HG02623 (cell line): ENCODE results near the gene POLN.
"Not testable (repeated sequence)": the region's sequence is repeated elsewhere in the genome, so short reads cannot be mapped to it uniquely, and the experiment has no call there.

Experiments
- ATAC-seq: cut with Tn5 transposase; IDR thresholded peaks from one replicate; pipeline ENCODE4 v1.9.1; 2021; ENCODE audit warnings: moderate library complexity; ENCODE audit not compliant: unreplicated experiment

POLN gene

DNA sequence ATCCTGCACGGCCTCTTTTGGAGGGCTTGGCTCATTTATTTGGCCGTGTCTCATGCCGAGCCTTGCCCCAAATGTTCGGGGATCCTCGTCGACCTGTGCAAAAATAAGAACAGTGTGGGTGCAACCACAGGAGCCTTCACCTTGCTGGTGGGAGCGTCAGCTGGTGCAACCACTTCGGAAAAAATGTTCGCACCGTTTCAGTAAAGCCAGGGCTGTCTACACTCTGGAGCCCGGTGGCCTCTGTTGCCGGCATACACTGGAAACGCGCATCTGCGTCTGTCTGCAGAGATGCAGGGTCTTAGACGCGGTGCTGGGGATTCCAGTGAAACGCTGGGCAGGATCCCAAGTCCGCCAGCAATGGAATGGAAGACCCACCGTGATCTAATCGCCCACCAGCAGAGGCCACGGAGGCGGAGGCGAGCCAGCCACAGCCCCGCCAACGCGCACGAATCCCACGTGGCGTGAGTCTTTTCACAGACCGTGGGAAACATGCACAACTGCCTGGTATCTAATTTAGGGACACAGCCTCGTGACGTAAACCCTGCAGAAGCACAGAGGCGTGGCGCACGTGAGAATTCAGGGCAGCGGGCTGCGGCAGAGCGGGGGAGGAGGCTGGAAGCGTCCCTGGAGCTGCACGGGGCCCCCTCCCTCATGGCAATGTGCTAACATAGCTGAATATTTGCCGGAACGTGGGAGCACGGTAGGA, 33.8 kb upstream of the POLN start:
- no peak for ATAC-seq

DNA sequence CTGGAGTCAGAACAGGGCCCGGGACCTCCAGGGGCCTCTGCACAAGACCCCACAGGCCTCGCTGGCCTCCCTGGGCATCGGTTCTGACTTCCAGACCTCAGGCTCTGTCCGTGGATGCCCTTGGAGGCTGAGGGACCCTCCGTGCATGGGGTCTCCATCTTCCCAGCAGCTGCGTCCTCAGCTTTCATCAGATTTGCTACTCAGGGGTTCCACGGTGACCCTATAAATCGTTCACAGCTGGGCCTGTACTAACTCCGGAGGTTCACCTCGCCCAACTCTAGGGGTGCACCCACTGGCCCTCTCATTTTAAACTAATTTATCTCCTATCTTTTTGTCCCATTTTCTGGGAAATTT, 33.1 kb upstream of the POLN start:
- ATAC-seq: not testable (repeated sequence)

DNA sequence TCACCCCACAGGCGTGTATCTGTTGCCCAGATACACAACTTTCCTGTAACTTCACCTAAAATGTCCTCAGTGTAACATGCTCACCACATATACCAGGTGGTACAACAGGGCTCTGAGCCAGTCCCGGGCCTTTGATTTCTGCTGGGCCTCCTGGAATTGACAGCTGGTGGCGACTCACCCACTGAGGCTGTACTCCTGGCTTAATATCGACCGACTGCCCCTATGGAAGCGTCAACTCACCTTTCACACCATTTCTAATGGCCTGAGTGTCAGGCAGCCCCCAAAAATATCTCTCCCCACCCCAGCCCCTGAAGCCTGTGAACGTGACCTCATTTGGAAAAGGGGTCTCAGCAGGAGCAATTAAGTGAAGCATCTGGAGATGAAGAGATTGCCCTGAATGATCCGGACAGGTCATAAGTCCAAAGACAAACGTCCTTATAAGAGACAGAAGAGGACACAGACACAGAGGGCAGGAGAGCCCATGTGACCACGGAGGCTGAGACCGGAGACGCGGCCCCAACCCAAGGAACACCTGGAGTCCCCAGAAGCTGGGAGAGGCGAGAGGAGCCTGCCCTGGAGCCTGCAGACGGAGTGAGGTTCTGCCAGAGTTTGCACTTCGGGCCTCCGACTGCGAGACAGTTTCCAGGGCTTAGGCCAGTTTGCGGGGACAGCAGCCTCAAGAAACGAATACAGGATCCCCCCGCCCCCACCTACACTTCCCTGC, 32.6 kb upstream of the POLN start:
- no peak for ATAC-seq

DNA sequence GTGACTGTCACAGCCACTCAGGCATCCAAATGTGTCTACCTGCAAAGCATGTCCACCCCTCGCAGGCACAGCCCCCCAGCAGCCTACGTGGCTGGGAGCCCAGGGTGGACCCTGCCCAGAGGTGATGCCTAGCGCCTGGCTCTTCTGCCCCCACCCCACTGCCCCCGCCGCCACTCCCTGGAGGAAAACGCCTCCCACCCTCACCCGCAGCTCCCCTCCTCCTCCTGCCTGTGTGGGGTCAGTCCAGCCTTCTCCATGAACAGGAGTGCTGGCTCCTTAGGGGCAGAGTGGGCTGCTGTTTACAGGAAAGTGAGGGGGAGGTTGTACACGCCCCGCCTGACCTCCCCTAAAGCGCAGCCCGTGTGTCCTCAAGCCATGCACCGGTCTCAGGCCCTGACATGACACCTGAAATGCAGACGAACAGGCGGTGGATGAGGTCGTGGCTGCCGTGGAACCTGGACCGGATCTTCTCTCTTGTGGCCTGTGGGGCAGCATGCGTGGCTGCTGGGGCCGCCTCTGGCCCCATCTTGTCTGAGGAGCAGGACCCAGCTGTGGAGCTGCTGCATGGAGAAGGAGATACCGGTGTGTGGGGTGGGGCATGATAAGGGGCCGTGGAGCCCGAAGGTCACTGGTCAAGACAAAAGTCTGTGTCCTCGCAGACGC, 31.9 kb upstream of the POLN start:
- no peak for ATAC-seq

DNA sequence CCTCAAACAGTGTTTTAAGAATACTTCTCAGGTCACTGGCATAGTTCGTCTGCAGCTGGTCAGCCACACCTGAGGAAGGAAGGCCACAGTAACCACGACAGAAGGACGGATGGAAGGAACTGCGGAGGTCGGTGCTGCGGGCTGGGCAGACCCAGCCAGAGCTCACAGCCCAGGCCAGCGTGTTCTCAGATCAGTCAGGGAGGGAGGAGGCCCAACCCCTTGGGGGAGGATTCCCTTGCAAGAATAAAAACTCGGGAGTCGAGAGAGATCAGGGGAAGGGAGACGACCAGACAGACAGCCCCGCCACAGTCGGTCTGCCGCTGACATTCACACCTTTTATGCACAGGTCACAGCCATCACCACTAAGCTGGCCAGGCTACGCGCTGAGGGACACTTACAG, 31.3 kb upstream of the POLN start:
- ATAC-seq: no peak

DNA sequence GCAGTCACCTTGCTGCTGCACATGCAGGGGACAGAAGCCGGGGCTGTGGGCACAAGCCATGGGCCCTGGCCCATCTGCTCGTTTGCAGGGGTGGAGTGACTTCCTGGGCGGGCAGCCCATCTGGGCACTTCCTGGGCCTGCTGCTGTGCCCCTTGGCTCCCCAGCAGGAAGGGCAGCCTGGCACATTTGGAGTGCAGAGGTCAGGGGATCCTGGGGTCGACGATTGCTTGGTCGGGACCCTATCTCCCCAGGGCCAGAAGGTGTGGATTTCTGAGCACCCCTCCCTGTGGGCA, 30.9 kb upstream of the POLN start:
- no peak for ATAC-seq

DNA sequence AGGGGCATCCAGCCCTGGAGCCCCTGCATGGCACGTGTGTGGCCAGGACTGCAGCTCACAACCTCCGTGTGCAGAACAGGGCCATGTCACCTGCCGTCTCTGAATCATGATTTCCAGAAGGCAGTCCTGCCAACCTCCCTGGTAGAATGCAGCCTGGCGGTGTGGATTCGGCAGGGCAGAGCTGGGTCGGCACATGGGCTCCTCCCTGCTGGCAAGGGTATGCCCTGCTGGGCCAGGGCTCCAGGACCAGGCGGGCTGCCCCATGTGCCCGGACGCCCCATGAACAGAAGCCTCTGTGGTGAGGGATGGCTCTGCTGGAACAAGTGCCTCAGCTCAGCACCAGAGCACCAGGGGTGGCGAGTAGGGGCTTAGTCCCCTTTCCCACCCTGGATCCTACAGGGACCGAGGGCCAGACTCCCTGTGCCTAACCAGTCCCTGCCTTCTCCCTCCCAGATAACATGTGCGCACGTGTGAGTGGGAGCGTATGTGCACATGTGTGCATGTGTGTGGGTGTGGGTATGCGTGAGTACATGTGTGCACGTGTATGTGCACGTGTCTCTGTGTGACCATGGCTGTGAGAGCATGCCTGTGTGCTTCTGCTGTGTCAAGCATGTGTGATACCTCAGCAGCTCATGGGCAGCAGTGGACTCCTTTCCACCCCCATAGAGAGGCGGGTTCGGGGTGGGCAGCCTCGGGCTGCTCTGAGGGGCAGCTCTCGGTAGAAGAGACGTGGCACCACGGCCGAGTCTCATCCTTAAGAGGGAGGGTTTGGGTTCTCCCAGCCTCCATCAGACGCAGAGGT, 30.3 kb upstream of the POLN start:
- no peak for ATAC-seq

DNA sequence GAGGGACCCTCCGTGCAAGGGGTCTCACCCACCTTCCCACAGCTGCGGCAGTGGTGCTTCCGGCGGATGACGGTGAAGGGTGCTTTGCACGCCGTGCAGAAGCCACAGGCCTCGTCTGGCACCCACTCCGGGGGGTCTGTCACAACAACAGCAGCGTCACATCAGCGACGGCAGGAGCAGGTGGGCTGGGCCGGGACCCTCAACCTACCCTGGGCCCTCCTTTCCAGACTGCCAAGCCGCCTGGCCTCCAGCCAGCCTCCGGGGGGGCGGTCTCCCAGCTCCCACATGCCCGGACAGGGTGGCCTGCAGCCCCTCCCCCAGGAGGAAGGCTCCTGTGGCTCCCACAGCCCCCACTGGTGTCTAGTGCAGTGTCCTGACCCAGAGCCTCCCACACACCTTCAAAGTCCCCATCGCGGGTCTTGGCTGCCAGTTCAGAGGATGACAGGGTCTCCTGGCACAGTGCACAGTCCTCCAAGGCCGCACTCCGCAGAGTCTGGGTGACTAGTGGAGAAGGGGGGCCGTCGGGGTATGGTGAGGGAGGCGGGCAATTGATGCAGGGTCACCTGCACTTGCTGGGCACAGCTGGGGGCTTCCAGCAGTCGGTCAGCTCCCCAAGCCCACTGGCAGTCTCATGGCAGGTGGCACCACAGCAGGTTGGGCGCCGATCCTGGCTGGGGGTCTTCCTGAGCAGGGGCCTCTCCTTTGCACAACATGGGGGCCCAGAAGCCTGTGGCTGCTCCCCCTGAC, 29.5 kb upstream of the POLN start:
- ATAC-seq: no peak

DNA sequence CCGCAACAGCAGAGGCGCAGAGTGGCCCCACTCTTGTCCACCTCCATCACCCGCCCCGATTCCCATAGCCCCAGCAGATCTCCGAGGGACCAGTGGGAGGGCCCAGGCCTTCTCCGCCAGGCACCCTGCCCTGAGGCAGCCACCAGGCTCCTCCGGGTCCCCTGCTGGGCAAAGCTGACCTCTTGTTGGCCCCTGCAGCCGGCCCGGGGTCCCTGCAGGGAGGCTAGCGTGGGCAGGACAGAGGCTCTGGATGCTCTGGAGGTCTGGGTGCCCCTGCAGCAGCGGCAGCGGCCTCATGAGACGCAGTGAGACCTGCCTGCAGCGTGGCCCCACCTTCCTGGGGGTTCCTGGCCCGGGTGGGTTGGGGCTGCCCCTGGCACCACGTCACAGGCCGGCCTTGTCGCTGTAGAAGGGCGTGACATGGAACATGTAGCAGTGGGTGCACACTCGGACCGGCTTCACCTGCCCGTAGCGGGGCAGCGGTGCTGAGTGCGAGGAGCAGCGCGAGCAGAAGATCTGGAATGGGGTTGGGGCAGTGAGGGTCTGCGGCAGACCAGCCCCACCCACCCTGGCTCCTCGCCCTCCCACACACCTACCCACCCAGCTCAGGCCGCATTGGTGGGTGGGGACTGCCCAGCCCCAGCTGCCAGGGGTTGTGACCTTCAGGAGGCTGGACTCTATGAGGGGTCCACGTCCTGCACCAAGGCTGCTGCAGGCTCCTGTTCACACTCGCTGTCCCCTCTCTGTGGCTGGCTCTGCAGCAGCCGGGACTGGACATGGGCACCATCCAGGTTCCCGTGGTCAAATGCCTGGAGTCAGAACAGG, 28.6 kb upstream of the POLN start:
- no peak for ATAC-seq

DNA sequence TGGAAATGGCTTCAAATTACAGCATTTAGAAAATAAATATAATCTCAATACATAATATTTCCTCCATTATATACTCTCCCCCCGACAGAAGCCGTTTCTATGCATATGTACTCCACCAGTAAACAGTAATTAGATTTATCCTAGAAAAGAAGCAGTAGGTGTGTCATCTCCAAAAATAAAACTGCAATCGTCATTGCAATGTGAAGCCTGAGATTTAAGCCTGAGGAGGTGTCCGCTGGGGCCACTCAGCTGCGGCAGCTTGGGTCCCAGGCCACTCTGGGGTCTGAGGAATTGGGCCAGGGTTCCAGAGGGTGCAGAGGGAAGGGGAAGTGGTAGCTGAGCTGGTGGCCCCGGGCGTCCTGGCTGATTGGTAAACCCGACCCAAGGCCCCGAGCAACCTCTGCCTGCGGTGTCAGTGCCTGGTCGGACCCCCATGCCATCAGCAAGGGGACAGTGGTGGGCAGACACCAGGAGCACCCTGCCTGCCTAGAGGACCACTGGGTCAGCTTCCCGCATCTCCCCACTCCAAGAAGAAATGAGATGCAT, 27.8 kb upstream of the POLN start:
- ATAC-seq: no peak

DNA sequence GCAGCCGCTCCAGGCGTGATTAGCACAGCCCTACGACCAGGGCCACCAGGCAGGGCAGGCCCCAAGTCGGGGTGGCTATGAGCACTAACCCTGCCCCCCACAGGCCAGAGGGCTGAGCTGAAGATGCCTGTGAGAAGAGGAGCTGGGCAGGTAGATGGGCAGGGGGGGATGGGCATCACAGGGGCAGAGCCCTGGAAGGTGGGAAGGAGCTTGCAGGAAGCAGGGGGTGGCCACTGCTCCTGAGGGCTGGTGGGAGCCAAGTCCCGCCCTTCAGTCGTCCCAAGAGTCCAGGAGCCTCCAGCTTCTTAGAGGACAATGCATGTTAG, 27.2 kb upstream of the POLN start:
- ATAC-seq: no peak

DNA sequence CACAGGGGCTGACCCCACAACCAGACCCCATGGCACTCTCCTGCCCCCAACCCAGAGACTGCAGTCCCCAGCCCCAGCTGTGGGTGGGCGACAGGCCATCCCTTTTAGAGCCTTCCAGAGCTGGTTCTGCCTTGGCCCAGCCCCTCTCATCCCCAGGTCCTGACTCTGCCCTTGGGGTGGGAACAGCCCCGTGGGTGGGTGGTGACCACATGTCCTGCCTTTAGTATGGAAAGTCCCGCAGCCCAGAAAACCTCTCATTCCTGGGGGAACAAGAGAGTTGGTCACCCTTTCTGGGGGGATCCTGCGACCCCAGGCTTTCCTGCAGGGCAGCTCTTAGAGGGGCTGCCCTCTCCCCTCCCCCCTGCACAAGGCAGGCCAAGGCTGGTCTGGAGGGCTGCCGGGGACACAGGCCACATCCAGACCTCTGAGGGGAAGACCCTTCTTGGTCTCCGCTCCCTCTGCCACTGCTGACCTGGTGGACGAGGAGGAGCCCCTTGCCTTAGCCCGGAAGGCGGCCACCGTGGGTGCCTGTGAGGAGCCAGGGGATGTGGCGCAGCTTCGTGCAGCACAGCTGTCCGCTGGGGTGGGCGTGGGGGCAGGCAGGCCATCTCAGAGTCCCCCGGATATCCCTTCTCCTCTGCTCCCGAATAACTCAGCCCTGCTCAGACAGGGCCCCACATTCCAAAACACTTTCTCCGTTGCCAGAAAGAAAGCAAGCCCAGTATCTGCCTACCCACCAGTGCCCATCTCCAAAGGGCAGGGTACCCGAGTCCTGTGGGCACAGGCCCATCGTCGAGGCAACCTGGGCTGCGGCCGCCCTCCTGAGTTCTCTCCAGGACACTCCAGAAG, 26.7 kb upstream of the POLN start:
- ATAC-seq: no peak

DNA sequence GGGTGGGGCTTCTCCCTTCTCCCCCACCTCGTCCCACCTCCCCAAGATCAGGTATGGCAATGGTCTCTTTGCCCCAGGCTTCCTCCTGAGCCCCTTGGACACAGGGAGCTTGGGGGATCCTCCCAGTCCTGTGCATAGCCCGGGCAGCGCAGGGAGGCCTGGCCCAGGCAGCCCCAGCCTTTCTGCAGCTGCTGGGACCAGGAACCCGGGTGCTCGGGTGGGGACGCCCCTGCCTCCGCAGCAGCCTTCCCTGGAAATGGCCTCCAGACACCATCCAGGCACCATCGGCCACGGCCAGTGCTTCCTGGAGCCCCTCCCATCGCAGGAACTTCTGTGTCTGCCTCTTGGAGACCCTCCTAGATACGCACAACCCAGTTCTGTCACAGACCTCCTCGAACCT, 25.9 kb upstream of the POLN start:
- ATAC-seq: no peak

DNA sequence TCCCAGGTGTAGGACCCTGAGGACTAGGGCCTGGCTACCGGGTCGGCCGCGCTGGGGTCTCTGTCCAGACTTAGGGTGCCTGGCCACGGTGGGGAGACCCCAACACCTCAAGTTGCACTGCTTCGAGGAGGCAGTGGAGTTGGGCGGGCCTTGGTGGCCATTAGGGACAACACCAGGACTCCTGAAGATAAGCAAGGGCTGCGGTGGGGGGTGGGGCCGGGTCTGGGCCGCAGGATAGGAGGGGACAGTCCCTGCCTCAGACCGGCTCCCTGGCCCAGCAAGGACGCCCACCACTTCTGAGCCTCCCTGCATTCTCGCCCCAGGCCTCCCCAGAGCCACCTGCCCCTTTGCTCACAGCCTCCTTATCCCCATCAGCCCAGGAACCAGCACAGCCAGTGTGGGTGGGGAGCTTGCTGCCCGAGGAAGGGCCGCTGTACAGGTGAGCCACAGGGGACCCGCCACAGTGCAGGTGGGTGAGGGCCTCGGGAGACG, 25.4 kb upstream of the POLN start:
- ATAC-seq: no peak

DNA sequence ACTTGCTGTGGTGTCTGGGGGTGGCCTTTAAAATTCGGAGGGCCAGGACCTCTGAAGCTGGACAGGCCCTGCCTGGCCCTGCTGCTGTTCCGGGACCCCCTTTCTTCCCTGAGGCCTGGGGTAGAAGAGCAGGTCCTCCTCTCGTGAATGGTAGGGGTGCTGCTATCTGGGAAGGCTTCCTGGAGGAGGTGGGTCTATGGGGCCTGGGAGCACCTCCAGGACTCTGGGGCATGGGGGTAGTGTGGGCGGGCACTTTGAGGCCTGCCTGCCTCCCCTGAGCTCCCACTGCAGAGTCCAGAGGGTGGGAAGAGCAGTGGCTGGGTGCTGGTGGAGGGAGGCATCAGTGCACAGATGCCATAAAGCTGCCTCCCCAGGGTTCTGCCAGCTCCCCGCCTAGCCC, 24.9 kb upstream of the POLN start:
- ATAC-seq: no peak

DNA sequence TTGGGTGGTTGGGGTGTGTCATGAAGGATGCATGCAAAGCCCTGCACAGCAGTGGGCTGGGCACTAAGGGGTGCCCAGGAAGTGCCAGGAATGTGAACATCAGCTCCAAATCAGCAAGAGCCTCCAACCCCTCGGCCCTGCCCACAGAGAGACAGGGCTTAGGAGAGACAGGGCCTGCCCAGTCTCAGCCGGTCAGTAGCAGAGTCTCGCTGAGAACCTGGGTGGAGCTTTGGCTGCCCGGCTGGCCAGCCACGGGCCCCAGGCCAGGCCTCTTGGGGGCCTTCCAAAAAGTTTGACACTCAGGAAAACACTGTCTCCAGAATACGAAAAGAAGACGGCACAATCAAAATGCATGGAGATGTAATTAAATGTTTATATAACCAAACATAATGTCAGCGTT, 24.3 kb upstream of the POLN start:
- no peak for ATAC-seq

DNA sequence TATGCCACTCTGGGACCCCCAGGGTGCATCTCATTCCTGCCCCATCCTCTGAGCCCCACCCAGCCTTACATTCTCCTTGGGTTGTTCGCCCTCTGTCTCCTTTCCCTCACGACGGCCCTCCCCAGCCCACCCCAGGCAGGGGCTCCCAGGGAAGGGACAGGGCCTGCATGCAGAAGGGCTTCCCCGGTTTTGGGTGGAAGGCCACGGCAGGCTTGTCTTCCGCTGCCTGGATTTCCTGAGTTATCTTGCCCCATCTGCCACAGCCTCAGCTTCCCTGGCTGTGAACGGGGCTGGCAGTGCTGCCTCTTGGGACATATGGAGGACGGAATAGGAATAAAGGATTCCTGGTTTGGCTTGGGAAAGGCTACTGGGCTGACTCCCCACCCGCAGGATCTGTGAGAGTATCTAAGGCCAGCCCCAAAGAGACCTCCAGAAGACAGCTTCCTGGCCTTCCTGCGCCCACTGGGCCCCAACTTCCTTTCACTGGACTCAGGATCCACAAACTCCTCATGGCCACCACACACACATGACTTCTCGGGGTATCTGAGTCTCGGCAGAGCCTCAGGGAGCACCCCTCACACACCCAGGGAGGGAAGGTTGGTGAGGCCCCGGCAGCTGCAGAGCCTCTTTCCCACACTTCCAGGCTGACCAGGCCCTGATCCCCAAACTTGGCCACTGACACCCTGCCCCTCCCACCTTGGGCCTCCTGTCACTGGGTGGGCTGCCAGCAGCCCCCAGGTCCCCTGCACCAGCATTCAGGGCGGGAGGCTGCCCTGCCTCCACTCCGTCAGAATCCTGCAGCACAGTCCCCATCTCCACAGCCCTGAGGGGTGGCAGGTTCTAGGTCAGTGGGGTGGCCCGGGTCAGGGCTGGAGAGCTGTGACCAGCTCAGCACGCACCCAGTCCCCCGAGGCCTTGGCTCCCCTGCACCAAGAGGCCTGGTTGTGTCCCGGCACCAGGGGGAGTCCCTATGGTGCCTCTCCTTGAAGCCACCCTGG, 23.5 kb upstream of the POLN start:
- ATAC-seq: no peak
